IPS-11a (cell line): Measurements from ENCODE around the gene CCDC77.
A peak's percentile ranks its signal among the peaks of the same experiment; 100 is the strongest.
"Not testable (repeated sequence)": the region's sequence is repeated elsewhere in the genome, so short reads cannot be mapped to it uniquely, and the experiment has no call there.

ENCODE experiments used
- H3K4me3 ChIP-seq: one replicate; pipeline ENCODE4 v1.5.1; 2013; ENCODE audit warnings: low read depth, low read length, control low read depth

Gene CCDC77

GRCh38 chr12:401235-402028 lies at the start of gene CCDC77:
Gene CCDC77, plus strand, starts transcription at chr12:401644. Its CDS starts 7,740 bp downstream, at chr12:409384.
- peak within 1 kb of the TSS; percentile 98 for H3K4me3 ChIP-seq

- H3K4me3 ChIP-seq, result no peak overlapping the region
These were observed 45.0 kb upstream of the CCDC77 start for GRCh38 chr12:356276-356988.

- no peak overlapping the region for H3K4me3 ChIP-seq
These were observed 42.4 kb upstream of the CCDC77 start for GRCh38 chr12:359091-359490.

GRCh38 chr12:366820-367219 lies 34.6 kb upstream of the CCDC77 start:
- H3K4me3 ChIP-seq, result no peak overlapping the region

- H3K4me3 ChIP-seq, result no peak overlapping the region
These were observed 33.5 kb upstream of the CCDC77 start for GRCh38 chr12:367972-368371.

GRCh38 chr12:370739-371485 lies 30.5 kb upstream of the CCDC77 start:
- not testable (repeated sequence) for H3K4me3 ChIP-seq

- no peak overlapping the region for H3K4me3 ChIP-seq
These were observed 14.8 kb upstream of the CCDC77 start for GRCh38 chr12:386651-387050.

GRCh38 chr12:388012-388411 lies 13.4 kb upstream of the CCDC77 start:
- peak overlapping the region; percentile 95 for H3K4me3 ChIP-seq

- H3K4me3 ChIP-seq, result peak overlapping the region; percentile 95
These were observed 12.8 kb upstream of the CCDC77 start for GRCh38 chr12:388541-389141.

GRCh38 chr12:389142-390096 lies 12.0 kb upstream of the CCDC77 start, which contains the start of gene KDM5A:
Gene KDM5A, minus strand, starts transcription at chr12:389320. Its CDS starts 229 bp downstream, at chr12:389091.
- peak within 1 kb of the TSS; percentile 95 for H3K4me3 ChIP-seq

- H3K4me3 ChIP-seq, result peak overlapping the region; percentile 98
These were observed 616 bp upstream of the CCDC77 start for GRCh38 chr12:400828-401227.

- H3K4me3 ChIP-seq, result peak overlapping the region; percentile 98
These were observed 565 bp downstream of the CCDC77 start for GRCh38 chr12:402029-402389.

- H3K4me3 ChIP-seq, result no peak overlapping the region
These were observed 13.4 kb downstream of the CCDC77 start for GRCh38 chr12:414859-415258.

GRCh38 chr12:418432-418831 lies 17.0 kb downstream of the CCDC77 start:
- no peak overlapping the region for H3K4me3 ChIP-seq

- no peak overlapping the region for H3K4me3 ChIP-seq
These were observed 21.1 kb downstream of the CCDC77 start for GRCh38 chr12:422526-422925.

GRCh38 chr12:435737-436136 lies 34.3 kb downstream of the CCDC77 start:
- not testable (repeated sequence) for H3K4me3 ChIP-seq

GRCh38 chr12:442235-442884 lies 40.9 kb downstream of the CCDC77 start:
- no peak overlapping the region for H3K4me3 ChIP-seq

- H3K4me3 ChIP-seq, result no peak overlapping the region
These were observed 45.7 kb downstream of the CCDC77 start for GRCh38 chr12:447141-447540.

- H3K4me3 ChIP-seq, result no peak overlapping the region
These were observed 47.8 kb downstream of the CCDC77 start for GRCh38 chr12:449203-449602.
